ENCODE data around the gene PARP14.
"Not testable (repeated sequence)": the region's sequence is repeated elsewhere in the genome, so short reads cannot be mapped to it uniquely, and the experiment has no call there.

PARP14 gene

GRCh38 chr3:122727766-122728165 lies 47.1 kb downstream of the PARP14 start:
- Histone ChIP-seq H3K9me3 (ENCODE audit: low read length) (no peaks in the 10 kb centered on the region), H3K9ac (ENCODE audit: low read length) (no peak overlapping the region), H3K27ac (ENCODE audit: low read depth, low read length) (no peak overlapping the region), H3K27me3 (ENCODE audit: control insufficient read depth in 1 of 2, insufficient read depth in 2 of 2, low read length in 2 of 2) (no peaks in the 10 kb centered on the region), H3K36me3 (ENCODE audit: insufficient read depth, low read length) (no peaks in the 10 kb centered on the region), H3K4me1 (ENCODE audit: insufficient read depth, low read length) (no peaks in the 10 kb centered on the region), H3K4me3 (ENCODE audit: low read depth in 1 of 2, low read length in 2 of 2) (no peak overlapping the region)

- H3K9me3 ChIP-seq (ENCODE audit: low read length), result no peaks in the 10 kb centered on the region
- H3K36me3 ChIP-seq (ENCODE audit: insufficient read depth, low read length), result no peaks in the 10 kb centered on the region
Measured at GRCh38 chr3:122728186-122728585, 47.5 kb downstream of the PARP14 start.

GRCh38 chr3:122728756-122729514 lies 48.3 kb downstream of the PARP14 start:
- Histone ChIP-seq H3K9ac (ENCODE audit: low read length) (no peak overlapping the region), H3K9me3 (ENCODE audit: low read length) (no peaks in the 10 kb centered on the region), H3K4me3 (ENCODE audit: low read depth in 1 of 2, low read length in 2 of 2) (no peak overlapping the region), H3K27me3 (ENCODE audit: control insufficient read depth in 1 of 2, insufficient read depth in 2 of 2, low read length in 2 of 2) (no peaks in the 10 kb centered on the region), H3K4me1 (ENCODE audit: insufficient read depth, low read length) (no peaks in the 10 kb centered on the region), H3K36me3 (ENCODE audit: insufficient read depth, low read length) (no peaks in the 10 kb centered on the region), H3K27ac (ENCODE audit: low read depth, low read length) (no peak overlapping the region)

More at GRCh38 chr3:122728186-122728585, 47.5 kb downstream of the PARP14 start:
- H3K4me3 ChIP-seq (ENCODE audit: low read depth in 1 of 2, low read length in 2 of 2), result no peak overlapping the region
- no peak overlapping the region for H3K27ac ChIP-seq (ENCODE audit: low read depth, low read length)
- no peaks in the 10 kb centered on the region for H3K4me1 ChIP-seq (ENCODE audit: insufficient read depth, low read length)
- H3K27me3 ChIP-seq (ENCODE audit: control insufficient read depth in 1 of 2, insufficient read depth in 2 of 2, low read length in 2 of 2), result no peaks in the 10 kb centered on the region
- no peak overlapping the region for H3K9ac ChIP-seq (ENCODE audit: low read length)

- H3K9ac ChIP-seq (ENCODE audit: low read length), result no peak overlapping the region
- H3K4me3 ChIP-seq (ENCODE audit: low read depth in 1 of 2, low read length in 2 of 2), result no peak overlapping the region
- H3K27me3 ChIP-seq (ENCODE audit: control insufficient read depth in 1 of 2, insufficient read depth in 2 of 2, low read length in 2 of 2), result no peaks in the 10 kb centered on the region
- H3K36me3 ChIP-seq (ENCODE audit: insufficient read depth, low read length), result no peaks in the 10 kb centered on the region
- H3K27ac ChIP-seq (ENCODE audit: low read depth, low read length), result no peak overlapping the region
- H3K9me3 ChIP-seq (ENCODE audit: low read length), result no peaks in the 10 kb centered on the region
- no peaks in the 10 kb centered on the region for H3K4me1 ChIP-seq (ENCODE audit: insufficient read depth, low read length)
Measured at GRCh38 chr3:122730240-122730639, 49.6 kb downstream of the PARP14 start.

- H3K4me1 ChIP-seq (ENCODE audit: insufficient read depth, low read length); H3K9ac ChIP-seq (ENCODE audit: low read length); H3K9me3 ChIP-seq (ENCODE audit: low read length); H3K27me3 ChIP-seq (ENCODE audit: control insufficient read depth in 1 of 2, insufficient read depth in 2 of 2, low read length in 2 of 2); H3K36me3 ChIP-seq (ENCODE audit: insufficient read depth, low read length); H3K27ac ChIP-seq (ENCODE audit: low read depth, low read length); H3K4me3 ChIP-seq (ENCODE audit: low read depth in 1 of 2, low read length in 2 of 2): not testable (repeated sequence)
Measured at GRCh38 chr3:122732682-122733525, 52.3 kb downstream of the PARP14 start.

GRCh38 chr3:122739172-122739571 lies 58.5 kb downstream of the PARP14 start:
- H3K4me3 ChIP-seq (ENCODE audit: low read depth in 1 of 2, low read length in 2 of 2), result no peak overlapping the region
- H3K9me3 ChIP-seq (ENCODE audit: low read length), result no peaks in the 10 kb centered on the region
- H3K36me3 ChIP-seq (ENCODE audit: insufficient read depth, low read length), result peaks cover 6% of the 10 kb centered on the region
- no peaks in the 10 kb centered on the region for H3K4me1 ChIP-seq (ENCODE audit: insufficient read depth, low read length)
- no peak overlapping the region for H3K27ac ChIP-seq (ENCODE audit: low read depth, low read length)
- H3K9ac ChIP-seq (ENCODE audit: low read length), result no peak overlapping the region
- no peaks in the 10 kb centered on the region for H3K27me3 ChIP-seq (ENCODE audit: control insufficient read depth in 1 of 2, insufficient read depth in 2 of 2, low read length in 2 of 2)

- Histone ChIP-seq H3K9me3 (ENCODE audit: low read length) (no peaks in the 10 kb centered on the region), H3K9ac (ENCODE audit: low read length) (no peak overlapping the region), H3K36me3 (ENCODE audit: insufficient read depth, low read length) (peaks cover 6% of the 10 kb centered on the region), H3K4me1 (ENCODE audit: insufficient read depth, low read length) (no peaks in the 10 kb centered on the region), H3K4me3 (ENCODE audit: low read depth in 1 of 2, low read length in 2 of 2) (no peak overlapping the region), H3K27ac (ENCODE audit: low read depth, low read length) (no peak overlapping the region), H3K27me3 (ENCODE audit: control insufficient read depth in 1 of 2, insufficient read depth in 2 of 2, low read length in 2 of 2) (no peaks in the 10 kb centered on the region)
Measured at GRCh38 chr3:122742234-122742633, 61.6 kb downstream of the PARP14 start.

GRCh38 chr3:122743581-122744120 lies 63.0 kb downstream of the PARP14 start:
- Histone ChIP-seq H3K27ac (ENCODE audit: low read depth, low read length) (no peak overlapping the region), H3K9ac (ENCODE audit: low read length) (no peak overlapping the region), H3K27me3 (ENCODE audit: control insufficient read depth in 1 of 2, insufficient read depth in 2 of 2, low read length in 2 of 2) (no peaks in the 10 kb centered on the region), H3K9me3 (ENCODE audit: low read length) (no peaks in the 10 kb centered on the region), H3K4me1 (ENCODE audit: insufficient read depth, low read length) (no peaks in the 10 kb centered on the region), H3K36me3 (ENCODE audit: insufficient read depth, low read length) (peaks cover 6% of the 10 kb centered on the region), H3K4me3 (ENCODE audit: low read depth in 1 of 2, low read length in 2 of 2) (no peak overlapping the region)

GRCh38 chr3:122745369-122746021 lies 64.9 kb downstream of the PARP14 start:
- no peak overlapping the region for H3K4me3 ChIP-seq (ENCODE audit: low read depth in 1 of 2, low read length in 2 of 2)
- no peak overlapping the region for H3K9ac ChIP-seq (ENCODE audit: low read length)
- H3K4me1 ChIP-seq (ENCODE audit: insufficient read depth, low read length), result no peaks in the 10 kb centered on the region
- no peaks in the 10 kb centered on the region for H3K27me3 ChIP-seq (ENCODE audit: control insufficient read depth in 1 of 2, insufficient read depth in 2 of 2, low read length in 2 of 2)
- no peaks in the 10 kb centered on the region for H3K9me3 ChIP-seq (ENCODE audit: low read length)
- no peak overlapping the region for H3K27ac ChIP-seq (ENCODE audit: low read depth, low read length)
- H3K36me3 ChIP-seq (ENCODE audit: insufficient read depth, low read length), result peaks cover 4% of the 10 kb centered on the region

- not testable (repeated sequence) for H3K36me3 ChIP-seq (ENCODE audit: insufficient read depth, low read length)
Measured at GRCh38 chr3:122747295-122747694, 66.7 kb downstream of the PARP14 start.

GRCh38 chr3:122748347-122748746 lies 67.7 kb downstream of the PARP14 start:
- no peaks in the 10 kb centered on the region for H3K27me3 ChIP-seq (ENCODE audit: control insufficient read depth in 1 of 2, insufficient read depth in 2 of 2, low read length in 2 of 2)
- peaks cover 10% of the 10 kb centered on the region for H3K36me3 ChIP-seq (ENCODE audit: insufficient read depth, low read length)
- no peak overlapping the region for H3K9ac ChIP-seq (ENCODE audit: low read length)

More at GRCh38 chr3:122747295-122747694, 66.7 kb downstream of the PARP14 start:
- H3K9ac ChIP-seq (ENCODE audit: low read length); H3K4me1 ChIP-seq (ENCODE audit: insufficient read depth, low read length); H3K27me3 ChIP-seq (ENCODE audit: control insufficient read depth in 1 of 2, insufficient read depth in 2 of 2, low read length in 2 of 2); H3K9me3 ChIP-seq (ENCODE audit: low read length); H3K27ac ChIP-seq (ENCODE audit: low read depth, low read length); H3K4me3 ChIP-seq (ENCODE audit: low read depth in 1 of 2, low read length in 2 of 2): not testable (repeated sequence)

More at GRCh38 chr3:122748347-122748746, 67.7 kb downstream of the PARP14 start:
- no peaks in the 10 kb centered on the region for H3K9me3 ChIP-seq (ENCODE audit: low read length)
- H3K4me1 ChIP-seq (ENCODE audit: insufficient read depth, low read length), result no peaks in the 10 kb centered on the region
- H3K27ac ChIP-seq (ENCODE audit: low read depth, low read length), result no peak overlapping the region
- H3K4me3 ChIP-seq (ENCODE audit: low read depth in 1 of 2, low read length in 2 of 2), result no peak overlapping the region

Measured in muscle layer of colon (tissue), 2 donors.